ENCODE data around the gene ZSCAN31. TPM values are rescaled to one million over a fixed set of nuclear protein-coding genes. Genes with fewer than 3 reads are reported as not detected.

ZSCAN31 gene
- total RNA-seq, 1 donor from 2014 or later, result 6.2 TPM

- H3K36me3 Mint-ChIP-seq (ENCODE audit: unreplicated experiment), result no peaks in the 10 kb centered on the region
- H3K4me3 Mint-ChIP-seq (ENCODE audit: unreplicated experiment), result peak overlapping the region; percentile 95
- DNase-seq (ENCODE audit: extremely low spot score, unreplicated experiment), result no peak
- no peaks in the 10 kb centered on the region for H3K9me3 Mint-ChIP-seq (ENCODE audit: unreplicated experiment)
- peaks cover 35% of the 10 kb centered on the region for H3K27me3 Mint-ChIP-seq (ENCODE audit: unreplicated experiment)
- H3K27ac Mint-ChIP-seq (ENCODE audit: unreplicated experiment), result peak overlapping the region; percentile 89
- H3K4me1 Mint-ChIP-seq (ENCODE audit: unreplicated experiment), result peaks cover 28% of the 10 kb centered on the region
- no peak for TF ChIP-seq CTCF (IDR thresholded peaks at IDR 0.05)
These were observed 13.5 kb upstream of the ZSCAN31 start for GRCh38 chr6:28349344-28349891.

GRCh38 chr6:28347119-28347518 lies 11.2 kb upstream of the ZSCAN31 start:
- DNase-seq (ENCODE audit: extremely low spot score, unreplicated experiment), result no peak
- H3K27me3 Mint-ChIP-seq (ENCODE audit: unreplicated experiment), result peaks cover 49% of the 10 kb centered on the region
- no peaks in the 10 kb centered on the region for H3K9me3 Mint-ChIP-seq (ENCODE audit: unreplicated experiment)
- H3K36me3 Mint-ChIP-seq (ENCODE audit: unreplicated experiment), result no peaks in the 10 kb centered on the region
- peaks cover 25% of the 10 kb centered on the region for H3K4me1 Mint-ChIP-seq (ENCODE audit: unreplicated experiment)
- TF ChIP-seq CTCF (IDR thresholded peaks at IDR 0.05), result no peak
- H3K4me3 Mint-ChIP-seq (ENCODE audit: unreplicated experiment), result no peak overlapping the region
- no peak overlapping the region for H3K27ac Mint-ChIP-seq (ENCODE audit: unreplicated experiment)

GRCh38 chr6:28345201-28345600 lies 9.3 kb upstream of the ZSCAN31 start:
- DNase-seq (ENCODE audit: extremely low spot score, unreplicated experiment), result no peak
- Mint-ChIP-seq H3K27me3 (ENCODE audit: unreplicated experiment) (peaks cover 65% of the 10 kb centered on the region), H3K9me3 (ENCODE audit: unreplicated experiment) (no peaks in the 10 kb centered on the region), H3K4me3 (ENCODE audit: unreplicated experiment) (no peak overlapping the region), H3K36me3 (ENCODE audit: unreplicated experiment) (no peaks in the 10 kb centered on the region), H3K4me1 (ENCODE audit: unreplicated experiment) (peaks cover 8% of the 10 kb centered on the region), H3K27ac (ENCODE audit: unreplicated experiment) (no peak overlapping the region)
- TF ChIP-seq CTCF (IDR thresholded peaks at IDR 0.05), result no peak

GRCh38 chr6:28343898-28344677 lies 8.1 kb upstream of the ZSCAN31 start:
- H3K27me3 Mint-ChIP-seq (ENCODE audit: unreplicated experiment), result peaks cover 66% of the 10 kb centered on the region
- no peaks in the 10 kb centered on the region for H3K4me1 Mint-ChIP-seq (ENCODE audit: unreplicated experiment)
- H3K9me3 Mint-ChIP-seq (ENCODE audit: unreplicated experiment), result no peaks in the 10 kb centered on the region
- H3K27ac Mint-ChIP-seq (ENCODE audit: unreplicated experiment), result no peak overlapping the region
- H3K4me3 Mint-ChIP-seq (ENCODE audit: unreplicated experiment), result no peak overlapping the region
- no peaks in the 10 kb centered on the region for H3K36me3 Mint-ChIP-seq (ENCODE audit: unreplicated experiment)
- DNase-seq (ENCODE audit: extremely low spot score, unreplicated experiment), result no peak
- no peak for TF ChIP-seq CTCF (IDR thresholded peaks at IDR 0.05)

GRCh38 chr6:28340310-28341095 lies 4.6 kb upstream of the ZSCAN31 start:
- no peak overlapping the region for H3K27ac Mint-ChIP-seq (ENCODE audit: unreplicated experiment)
- H3K9me3 Mint-ChIP-seq (ENCODE audit: unreplicated experiment), result no peaks in the 10 kb centered on the region
- peaks cover 41% of the 10 kb centered on the region for H3K27me3 Mint-ChIP-seq (ENCODE audit: unreplicated experiment)
- no peaks in the 10 kb centered on the region for H3K4me1 Mint-ChIP-seq (ENCODE audit: unreplicated experiment)
- TF ChIP-seq CTCF (IDR thresholded peaks at IDR 0.05), result no peak
- no peaks in the 10 kb centered on the region for H3K36me3 Mint-ChIP-seq (ENCODE audit: unreplicated experiment)
- no peak for DNase-seq (ENCODE audit: extremely low spot score, unreplicated experiment)
- no peak overlapping the region for H3K4me3 Mint-ChIP-seq (ENCODE audit: unreplicated experiment)

All from osteocyte (in vitro differentiated cells).